HL-60 (cell line): Measurements from ENCODE around the gene RORC.

Source experiments
- CTCF ChIP-seq: IDR thresholded peaks from one replicate; pipeline ENCODE4 v1.5.1; 2011; ENCODE audit warnings: low read length, control low read depth, inconsistent platforms; ENCODE audit not compliant: insufficient read depth
- TF ChIP-seq, protein P1 (sequence below): IDR thresholded peaks from 2 replicates; pipeline ENCODE4 v1.6.1; 2012; ENCODE audit warnings: low read depth; ENCODE audit not compliant: insufficient replicate concordance

DNA sequence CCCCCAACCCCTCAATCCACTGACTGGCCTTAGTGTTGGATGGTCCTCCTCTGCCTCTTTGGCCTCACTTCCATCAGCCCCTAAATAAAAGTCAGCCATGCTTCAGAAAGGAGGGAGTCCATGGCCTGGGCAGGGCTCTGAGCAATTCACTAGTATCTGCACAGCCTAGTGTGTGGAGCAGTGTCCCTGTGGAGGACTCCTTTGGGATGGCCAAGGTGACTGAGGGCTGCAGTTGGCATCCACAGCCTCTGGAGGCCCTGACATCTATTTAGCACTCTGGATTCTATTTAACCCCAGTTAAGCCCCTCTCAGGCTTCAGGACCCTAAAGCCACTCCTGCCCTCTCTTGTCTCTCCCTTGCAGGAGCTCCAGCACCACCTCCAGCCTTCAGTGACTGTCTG is 18.3 kb upstream of the RORC start:
- no peak for TF ChIP-seq CTCF
- TF ChIP-seq, protein P1, sequence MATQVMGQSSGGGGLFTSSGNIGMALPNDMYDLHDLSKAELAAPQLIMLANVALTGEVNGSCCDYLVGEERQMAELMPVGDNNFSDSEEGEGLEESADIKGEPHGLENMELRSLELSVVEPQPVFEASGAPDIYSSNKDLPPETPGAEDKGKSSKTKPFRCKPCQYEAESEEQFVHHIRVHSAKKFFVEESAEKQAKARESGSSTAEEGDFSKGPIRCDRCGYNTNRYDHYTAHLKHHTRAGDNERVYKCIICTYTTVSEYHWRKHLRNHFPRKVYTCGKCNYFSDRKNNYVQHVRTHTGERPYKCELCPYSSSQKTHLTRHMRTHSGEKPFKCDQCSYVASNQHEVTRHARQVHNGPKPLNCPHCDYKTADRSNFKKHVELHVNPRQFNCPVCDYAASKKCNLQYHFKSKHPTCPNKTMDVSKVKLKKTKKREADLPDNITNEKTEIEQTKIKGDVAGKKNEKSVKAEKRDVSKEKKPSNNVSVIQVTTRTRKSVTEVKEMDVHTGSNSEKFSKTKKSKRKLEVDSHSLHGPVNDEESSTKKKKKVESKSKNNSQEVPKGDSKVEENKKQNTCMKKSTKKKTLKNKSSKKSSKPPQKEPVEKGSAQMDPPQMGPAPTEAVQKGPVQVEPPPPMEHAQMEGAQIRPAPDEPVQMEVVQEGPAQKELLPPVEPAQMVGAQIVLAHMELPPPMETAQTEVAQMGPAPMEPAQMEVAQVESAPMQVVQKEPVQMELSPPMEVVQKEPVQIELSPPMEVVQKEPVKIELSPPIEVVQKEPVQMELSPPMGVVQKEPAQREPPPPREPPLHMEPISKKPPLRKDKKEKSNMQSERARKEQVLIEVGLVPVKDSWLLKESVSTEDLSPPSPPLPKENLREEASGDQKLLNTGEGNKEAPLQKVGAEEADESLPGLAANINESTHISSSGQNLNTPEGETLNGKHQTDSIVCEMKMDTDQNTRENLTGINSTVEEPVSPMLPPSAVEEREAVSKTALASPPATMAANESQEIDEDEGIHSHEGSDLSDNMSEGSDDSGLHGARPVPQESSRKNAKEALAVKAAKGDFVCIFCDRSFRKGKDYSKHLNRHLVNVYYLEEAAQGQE = no peak
